NCI-H2081 treated with DMSO at 0.1 percent for 48 hours (cell line): ENCODE data around the gene MCM7.
A peak's percentile ranks its signal among the peaks of the same experiment; 100 is the strongest.

Experiments
- DNase-seq: peaks from one replicate; lab custom pipeline; 2025; lab: John Stamatoyannopoulos, UW

The MCM7 gene

DNA sequence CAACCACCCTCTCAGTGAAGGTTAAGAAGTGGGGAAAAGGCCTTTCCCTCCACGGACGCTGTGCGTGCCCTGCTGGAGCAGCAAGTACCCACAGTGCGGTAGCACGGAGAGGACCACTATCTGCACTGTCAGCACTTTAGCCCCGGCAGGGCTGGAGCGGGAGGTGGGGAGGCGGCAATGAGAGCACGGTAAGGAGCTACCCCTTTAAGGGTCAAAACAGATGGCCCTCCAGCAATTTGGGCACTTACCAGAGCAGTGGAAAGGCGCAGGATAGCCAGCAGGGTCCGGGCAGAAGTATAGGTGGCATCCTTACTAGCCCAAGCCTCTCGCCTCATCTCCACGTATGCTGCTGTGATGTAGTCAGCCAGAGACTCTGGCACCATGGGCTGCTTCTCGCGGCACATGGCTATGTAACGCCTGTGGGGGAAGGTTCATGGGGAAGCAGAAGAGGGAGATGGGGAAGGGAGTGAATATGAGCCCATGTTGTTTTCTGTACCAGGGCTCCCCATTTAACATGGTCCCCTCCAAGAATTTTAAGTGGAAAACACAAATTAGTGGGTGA lies 7.2 kb downstream of the MCM7 start:
- no peak for DNase-seq

GRCh38 chr7:100093498-100093897 lies 7.7 kb downstream of the MCM7 start:
- no peak for DNase-seq

GRCh38 chr7:100093054-100093453 lies 8.1 kb downstream of the MCM7 start:
- no peak for DNase-seq

GRCh38 chr7:100091411-100092181 lies 9.6 kb downstream of the MCM7 start:
- no peak for DNase-seq

DNA sequence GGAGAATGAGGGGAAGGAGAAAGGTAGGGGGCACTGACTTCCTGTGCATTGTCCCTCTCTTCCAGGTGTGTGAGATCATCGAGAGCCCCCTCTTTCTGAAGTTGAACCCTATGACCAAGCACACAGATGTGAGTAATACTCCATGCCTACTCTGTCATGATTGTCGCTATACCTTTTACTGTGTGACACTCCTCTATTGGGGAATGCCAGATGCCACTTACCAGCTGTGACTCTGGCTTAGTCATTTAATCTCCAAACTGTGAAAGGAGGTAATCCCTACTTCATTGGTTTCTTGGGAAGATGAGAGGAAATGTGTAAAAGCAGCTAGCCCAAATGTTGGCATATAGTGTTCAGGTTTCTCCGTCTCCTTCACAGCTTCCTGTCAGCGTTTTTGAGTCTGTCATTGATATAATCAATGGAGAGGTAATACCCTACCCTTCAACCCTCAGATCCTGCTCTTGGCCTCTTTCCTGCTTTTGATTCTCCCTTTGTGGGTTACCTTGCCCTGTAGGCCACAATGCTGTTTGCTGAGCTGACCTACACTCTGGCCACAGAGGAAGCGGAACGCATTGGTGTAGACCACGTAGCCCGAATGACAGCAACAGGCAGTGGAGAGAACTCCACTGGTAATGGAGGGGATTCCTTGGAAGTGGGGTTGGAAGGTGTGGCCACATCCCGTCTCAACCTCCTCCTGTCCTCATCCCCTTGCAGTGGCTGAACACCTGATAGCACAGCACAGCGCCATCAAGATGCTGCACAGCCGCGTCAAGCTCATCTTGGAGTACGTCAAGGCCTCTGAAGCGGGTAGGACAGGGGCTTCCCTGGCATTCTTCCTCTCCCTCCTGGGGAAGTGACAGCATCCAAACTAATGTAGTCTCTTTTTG lies 10.4 kb downstream of the MCM7 start:
- DNase-seq = no peak

DNA sequence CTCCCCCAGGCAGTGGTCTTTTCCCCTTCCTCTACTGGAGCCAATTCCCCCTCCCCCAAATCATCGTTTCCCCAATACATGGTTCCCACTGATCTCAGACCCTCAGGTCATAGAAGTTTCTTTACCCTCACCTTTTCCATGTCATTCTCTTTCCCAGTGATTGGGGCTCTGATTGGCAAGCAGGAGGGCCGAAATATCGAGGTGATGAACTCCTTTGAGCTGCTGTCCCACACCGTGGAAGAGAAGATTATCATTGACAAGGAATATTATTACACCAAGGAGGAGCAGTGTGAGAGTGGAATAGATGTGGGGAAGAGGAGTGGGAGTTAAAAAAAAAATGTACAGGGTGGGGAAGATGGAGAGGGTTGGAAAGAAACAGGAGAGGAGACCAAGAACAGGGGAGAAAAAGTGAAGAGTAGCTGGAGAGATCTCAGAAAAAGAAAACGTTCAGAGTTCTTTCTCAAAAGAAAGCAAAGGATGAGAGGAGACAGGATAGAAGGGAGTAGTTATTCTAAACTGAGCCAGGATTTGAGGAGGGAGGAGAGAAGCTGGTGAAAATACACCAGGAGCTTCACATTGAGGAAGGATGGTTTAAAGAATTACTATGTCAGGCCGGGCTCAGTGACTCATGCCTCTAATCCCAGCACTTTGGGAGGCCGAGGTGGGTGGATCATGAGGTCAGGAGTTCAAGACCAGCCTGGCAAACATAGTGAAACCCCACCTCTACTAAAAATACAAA lies 11.6 kb downstream of the MCM7 start:
- no peak for DNase-seq

DNA sequence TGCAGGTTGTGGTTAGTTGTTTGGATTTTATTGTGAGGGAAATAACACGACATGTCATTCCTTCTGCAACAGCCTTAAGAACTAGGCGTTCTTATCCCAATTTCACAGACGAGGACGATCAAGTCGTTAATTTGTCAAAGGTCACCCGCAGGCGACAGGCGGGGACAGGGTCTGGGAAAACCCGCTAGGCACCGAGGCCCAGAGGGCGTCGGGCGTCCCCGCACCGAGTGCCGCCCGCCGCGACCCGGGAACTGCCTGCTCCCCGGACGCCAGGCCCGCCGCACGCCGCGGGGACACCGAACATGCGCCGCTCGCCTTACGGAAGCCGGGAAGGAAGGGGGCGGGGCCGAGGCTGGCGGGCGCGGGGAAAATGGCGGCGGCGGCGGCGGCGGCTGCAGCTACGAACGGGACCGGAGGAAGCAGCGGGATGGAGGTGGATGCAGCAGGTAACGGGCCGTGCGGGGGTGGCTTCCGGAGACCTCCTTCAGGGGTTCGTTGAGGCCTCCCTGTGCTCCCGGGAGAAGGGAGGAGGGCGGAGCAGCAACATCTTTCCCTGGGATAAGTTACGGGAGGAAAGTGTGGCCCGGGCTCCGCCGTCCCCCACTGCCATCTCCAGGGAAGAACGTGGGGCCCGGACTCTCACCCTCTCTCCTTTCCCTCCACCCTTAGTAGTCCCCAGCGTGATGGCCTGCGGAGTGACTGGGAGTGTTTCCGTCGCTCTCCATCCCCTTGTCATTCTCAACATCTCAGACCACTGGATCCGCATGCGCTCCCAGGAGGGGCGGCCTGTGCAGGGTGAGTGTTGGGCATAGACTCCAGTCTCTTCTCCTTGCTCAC lies 12.4 kb downstream of the MCM7 start, which contains the start of gene COPS6:
Gene COPS6, plus strand, starts transcription at position 349 of the 837 bp plus-strand sequence. Its CDS starts 22 bp downstream, at position 371.
- DNase-seq = peak; percentile 41

DNA sequence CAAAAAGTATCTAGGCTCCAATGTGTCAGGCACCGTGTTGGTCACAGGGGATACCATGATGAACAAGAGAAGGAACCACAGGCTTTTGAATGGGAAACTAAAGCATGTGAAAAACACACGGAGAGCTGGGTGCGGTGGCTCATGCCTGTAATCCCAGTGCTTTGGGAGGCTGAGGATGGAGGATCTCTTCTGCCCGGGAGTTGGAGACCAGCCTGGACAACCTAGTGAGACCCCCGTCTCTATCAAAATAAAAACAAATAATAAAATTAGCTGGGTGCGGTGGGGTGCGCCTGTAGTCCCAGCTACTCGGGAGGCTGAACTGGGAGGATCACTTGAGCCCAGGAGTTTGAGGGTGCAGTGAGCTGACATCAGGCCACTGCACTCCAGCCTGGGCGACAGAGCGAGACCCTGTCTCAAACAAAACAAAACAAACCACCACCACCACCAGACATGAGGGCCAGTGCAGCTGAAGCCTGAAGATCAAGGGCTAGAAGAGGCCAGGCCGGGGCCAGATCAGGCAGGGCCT lies 13.0 kb downstream of the MCM7 start:
- DNase-seq = no peak

DNA sequence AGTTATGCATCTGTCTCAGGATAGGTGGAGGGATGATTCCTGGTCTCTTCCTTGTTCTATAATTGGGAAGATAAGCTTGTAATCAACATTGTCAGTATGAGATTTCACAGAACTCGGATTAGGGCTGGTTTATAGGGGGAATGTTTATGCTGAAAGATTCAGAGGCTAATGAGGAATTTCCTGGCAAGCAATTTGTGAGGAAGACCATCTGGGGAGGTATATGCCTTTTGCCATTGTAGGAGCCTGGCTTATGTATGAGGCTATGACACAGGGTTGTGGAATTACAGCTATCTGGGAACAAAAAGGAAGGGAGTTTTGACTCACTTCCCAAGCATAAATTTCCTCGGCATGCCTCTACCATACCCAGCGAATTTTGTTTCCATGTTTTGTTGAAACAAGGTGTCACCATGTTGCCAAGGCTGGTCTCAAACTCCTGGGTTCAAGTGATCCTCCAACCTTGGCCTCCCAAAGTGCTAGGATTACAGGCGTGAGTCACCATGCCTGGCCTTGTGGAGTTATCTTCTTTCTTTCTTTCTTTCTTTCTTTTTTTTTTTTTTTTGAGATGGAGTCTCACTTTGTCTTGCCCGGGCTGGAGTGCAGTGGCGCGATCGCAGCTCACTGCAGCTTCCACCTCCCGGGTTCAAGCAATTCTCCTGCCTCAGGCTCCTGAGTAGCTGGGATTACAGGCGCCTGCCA lies 14.0 kb downstream of the MCM7 start:
- no peak for DNase-seq

DNA sequence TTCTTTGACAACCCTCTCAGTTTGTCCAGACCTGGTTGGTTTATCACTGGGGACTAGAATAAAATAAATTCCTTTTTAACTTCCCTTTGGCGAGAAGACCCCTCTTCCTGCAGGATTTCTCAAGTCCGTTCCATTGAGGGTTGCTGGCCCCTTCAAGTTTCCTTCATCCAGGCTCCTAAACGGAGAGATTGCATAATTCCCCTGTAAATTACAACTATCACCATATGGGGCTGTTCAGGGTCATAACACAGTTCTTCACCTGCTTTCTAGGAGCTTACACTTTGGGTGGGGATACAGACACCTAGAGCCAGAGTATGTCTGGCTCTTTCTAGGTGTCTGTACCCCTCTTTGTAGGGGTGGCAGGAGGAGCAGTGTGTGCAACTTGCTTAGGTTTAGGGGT lies 15.7 kb downstream of the MCM7 start:
- DNase-seq = no peak

DNA sequence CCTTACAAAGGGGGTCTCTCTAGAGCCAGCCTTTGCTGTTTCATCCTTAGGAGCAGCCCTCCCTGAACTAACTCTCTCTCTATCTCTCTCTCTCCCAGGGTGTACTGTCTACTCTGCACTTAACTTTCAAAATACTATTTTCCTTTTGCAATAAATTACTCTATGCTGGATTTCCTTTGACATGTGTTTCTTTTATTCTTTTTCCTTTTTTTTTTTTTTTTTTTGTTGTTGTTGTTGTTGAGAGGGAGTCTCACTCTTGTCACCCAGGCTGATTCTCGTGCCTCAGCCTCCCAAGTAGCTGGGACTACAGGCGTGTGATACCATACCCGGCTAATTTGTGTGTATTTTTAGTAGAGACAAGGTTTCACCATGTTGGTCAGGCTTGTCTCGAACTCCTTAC lies 18.2 kb downstream of the MCM7 start:
- no peak for DNase-seq

- peak; percentile 94 for DNase-seq
Measured at GRCh38 chr7:100081535-100082102, 19.6 kb downstream of the MCM7 start, which contains the start of gene ZNF3. ZNF3 (minus strand) TSS chr7:100081723; CDS start chr7:100077357, 4,366 bp downstream.

GRCh38 chr7:100080907-100081534 lies 20.2 kb downstream of the MCM7 start:
- no peak for DNase-seq

- no peak for DNase-seq
Measured at GRCh38 chr7:100079024-100079560, 22.1 kb downstream of the MCM7 start.

DNA sequence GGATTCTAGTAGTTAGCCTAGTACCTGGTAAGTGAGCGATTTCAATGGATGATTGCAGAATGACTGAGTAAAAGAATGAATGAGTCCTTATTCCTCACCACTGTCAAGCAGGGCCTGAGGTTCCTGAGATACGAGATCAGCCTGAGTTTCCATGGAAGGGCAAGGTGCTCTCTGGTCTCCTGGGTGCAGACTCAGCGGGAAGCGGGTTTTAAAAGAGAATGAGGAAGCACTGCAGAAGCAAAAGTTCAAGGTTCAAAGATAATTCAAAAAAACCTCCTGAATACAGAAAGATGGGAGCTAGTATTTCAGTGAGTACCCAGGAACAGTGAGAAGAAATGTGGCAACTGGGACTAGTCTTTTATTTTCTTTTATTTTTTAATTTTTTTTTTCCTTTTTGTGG lies 24.0 kb downstream of the MCM7 start:
- no peak for DNase-seq

DNA sequence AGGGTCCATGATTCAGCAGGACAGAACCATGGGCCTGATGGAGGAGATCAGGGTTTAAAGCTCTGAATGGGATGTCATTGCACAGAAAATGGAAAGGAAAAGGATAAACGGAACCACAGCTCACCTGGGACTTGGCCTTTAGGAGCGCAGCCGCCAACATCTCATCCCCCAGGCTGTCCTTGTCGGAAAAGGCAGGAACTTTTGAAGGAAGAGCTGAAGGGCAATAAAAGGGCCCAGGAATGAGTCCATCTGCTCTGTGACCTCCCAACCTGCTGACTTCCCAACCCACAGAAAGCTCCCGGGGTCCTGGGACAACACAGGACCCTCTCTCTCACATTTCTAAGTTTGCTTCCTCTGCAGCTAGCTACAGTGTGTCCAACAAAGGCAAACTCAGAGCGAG lies 25.8 kb downstream of the MCM7 start:
- DNase-seq = no peak

GRCh38 chr7:100074841-100075240 lies 26.4 kb downstream of the MCM7 start:
- DNase-seq = no peak

DNA sequence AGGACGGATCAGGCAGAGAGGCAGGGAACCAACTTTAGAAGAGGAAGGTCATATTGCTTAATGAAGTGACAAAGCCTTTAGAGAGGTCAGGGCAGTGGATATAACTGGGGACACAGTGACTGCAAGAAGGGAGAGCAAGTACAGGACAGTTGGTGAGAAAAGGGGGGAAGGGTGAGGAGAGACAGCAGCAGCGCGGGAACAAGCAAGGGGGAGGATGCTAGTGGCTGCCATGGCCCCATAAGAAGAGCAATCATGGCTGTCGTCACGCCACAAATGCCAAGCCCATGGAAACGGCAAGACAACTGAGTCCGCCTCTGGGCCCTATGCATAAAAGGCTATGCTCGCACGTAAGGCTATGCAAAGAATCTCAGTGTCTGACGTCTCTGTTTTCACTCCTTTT lies 28.7 kb downstream of the MCM7 start:
- no peak for DNase-seq
